ENCODE results near the gene NOS3. TPM values are rescaled to one million over a fixed set of nuclear protein-coding genes. Genes with fewer than 3 reads are reported as not detected.

NOS3 gene
- total and polyA plus RNA-seq, 9 of the 15 experiments (the other 6 are each of a cell fraction or from before 2014, with no cell fraction given), result 1.1 to 121 (median 23.6) TPM

- TF ChIP-seq, protein P1, sequence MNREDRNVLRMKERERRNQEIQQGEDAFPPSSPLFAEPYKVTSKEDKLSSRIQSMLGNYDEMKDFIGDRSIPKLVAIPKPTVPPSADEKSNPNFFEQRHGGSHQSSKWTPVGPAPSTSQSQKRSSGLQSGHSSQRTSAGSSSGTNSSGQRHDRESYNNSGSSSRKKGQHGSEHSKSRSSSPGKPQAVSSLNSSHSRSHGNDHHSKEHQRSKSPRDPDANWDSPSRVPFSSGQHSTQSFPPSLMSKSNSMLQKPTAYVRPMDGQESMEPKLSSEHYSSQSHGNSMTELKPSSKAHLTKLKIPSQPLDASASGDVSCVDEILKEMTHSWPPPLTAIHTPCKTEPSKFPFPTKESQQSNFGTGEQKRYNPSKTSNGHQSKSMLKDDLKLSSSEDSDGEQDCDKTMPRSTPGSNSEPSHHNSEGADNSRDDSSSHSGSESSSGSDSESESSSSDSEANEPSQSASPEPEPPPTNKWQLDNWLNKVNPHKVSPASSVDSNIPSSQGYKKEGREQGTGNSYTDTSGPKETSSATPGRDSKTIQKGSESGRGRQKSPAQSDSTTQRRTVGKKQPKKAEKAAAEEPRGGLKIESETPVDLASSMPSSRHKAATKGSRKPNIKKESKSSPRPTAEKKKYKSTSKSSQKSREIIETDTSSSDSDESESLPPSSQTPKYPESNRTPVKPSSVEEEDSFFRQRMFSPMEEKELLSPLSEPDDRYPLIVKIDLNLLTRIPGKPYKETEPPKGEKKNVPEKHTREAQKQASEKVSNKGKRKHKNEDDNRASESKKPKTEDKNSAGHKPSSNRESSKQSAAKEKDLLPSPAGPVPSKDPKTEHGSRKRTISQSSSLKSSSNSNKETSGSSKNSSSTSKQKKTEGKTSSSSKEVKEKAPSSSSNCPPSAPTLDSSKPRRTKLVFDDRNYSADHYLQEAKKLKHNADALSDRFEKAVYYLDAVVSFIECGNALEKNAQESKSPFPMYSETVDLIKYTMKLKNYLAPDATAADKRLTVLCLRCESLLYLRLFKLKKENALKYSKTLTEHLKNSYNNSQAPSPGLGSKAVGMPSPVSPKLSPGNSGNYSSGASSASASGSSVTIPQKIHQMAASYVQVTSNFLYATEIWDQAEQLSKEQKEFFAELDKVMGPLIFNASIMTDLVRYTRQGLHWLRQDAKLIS (CRISPR knock-in tag; IDR thresholded peaks at IDR 0.05), result no peak
- TF ChIP-seq SIN3B (IDR thresholded peaks at IDR 0.05; ENCODE audit: low read depth) (no peak), ARID4B (CRISPR knock-in tag; IDR thresholded peaks at IDR 0.05) (peak; percentile 5; the same call in 1 of the 2 replicates), HNRNPH1 (optimal IDR thresholded peaks at IDR 0.05; ENCODE audit: low read depth, low read length) (no peak), PTTG1 (tag; IDR thresholded peaks at IDR 0.05; ENCODE audit: low read depth) (no peak), ETV6 (IDR thresholded peaks at IDR 0.05; ENCODE audit: borderline replicate concordance in 1 of 2, low read depth in 2 of 2, low read length in 1 of 2) (no peak), ETV6 (CRISPR knock-in tag; IDR thresholded peaks at IDR 0.05; ENCODE audit: borderline replicate concordance) (no peak), NKRF (IDR thresholded peaks at IDR 0.05; ENCODE audit: borderline replicate concordance) (no peak), ZNF57 (CRISPR knock-in tag; IDR thresholded peaks at IDR 0.05) (no peak), PRMT5 (CRISPR knock-in tag; IDR thresholded peaks at IDR 0.05) (no peak), EWSR1 (IDR thresholded peaks at IDR 0.05; ENCODE audit: borderline replicate concordance, low read depth, partially characterized antibody) (no peak), ZNF174 (CRISPR knock-in tag; IDR thresholded peaks at IDR 0.05) (0 out of 2 replicates have a peak, but pooled peaks have one; percentile 67), PHF21A (IDR thresholded peaks at IDR 0.05; ENCODE audit: borderline replicate concordance, low read depth) (no peak), ZNF212 (CRISPR knock-in tag; IDR thresholded peaks at IDR 0.05) (no peak), POLR2A (conservative IDR thresholded peaks at IDR 0.05) (no peak)
Observed at GRCh38 chr7:150962553-150963399, 28.0 kb upstream of the NOS3 start (continued).

Data from K562 (cell line).